ENCODE measurements around the gene CTNNA2. TPM values are rescaled to one million over a fixed set of nuclear protein-coding genes. Genes with fewer than 3 reads are reported as not detected.

The CTNNA2 gene
- total RNA-seq, 5 donors from 2014 or later (not counting 1 experiment from before 2014, with no cell fraction given) = not detected

GRCh38 chr2:80348078-80348477, 835.2 kb downstream of the CTNNA2 start:
- H3K27ac Mint-ChIP-seq = no peak overlapping the region
- H3K4me1 ChIP-seq (ENCODE audit: control insufficient read depth in 1 of 2, extremely low read depth in 1 of 2, insufficient read depth in 2 of 2, low read length in 2 of 2) = no peaks in the 10 kb centered on the region
- no peak for DNase-seq
- H3K36me3 Mint-ChIP-seq = no peaks in the 10 kb centered on the region
- no peaks in the 10 kb centered on the region for H3K4me1 Mint-ChIP-seq
- no peak for ATAC-seq (replicated peaks in 1 of 4)
- no peaks in the 10 kb centered on the region for H3K27me3 ChIP-seq (replicated peaks in 1 of 2; ENCODE audit: control insufficient read depth in 2 of 2, extremely low read depth in 1 of 2, insufficient read depth in 2 of 2, low read length in 1 of 2)
- H3K36me3 ChIP-seq (ENCODE audit: control insufficient read depth in 2 of 2, extremely low read depth in 1 of 2, insufficient read depth in 1 of 2, low read length in 1 of 2) = no peaks in the 10 kb centered on the region
- no peak overlapping the region for H3K4me3 Mint-ChIP-seq
- ChIA-PET POLR2A (no interaction called here), CTCF (interaction anchor here in 1 of 2 donors (0.5 kb wide), 1 partner anchor 885 kb away, joined by 13 read pairs; no protein-coding TSS in a partner anchor)
- H3K4me3 ChIP-seq (ENCODE audit: control insufficient read depth in 1 of 2, extremely low read depth in 1 of 2, low read length in 1 of 2) = no peak overlapping the region
- WGBS (ENCODE audit: insufficient coverage) = 80% methylated on average over 1 of the region's 1 CpG
- H3K27ac ChIP-seq (ENCODE audit: low read length) = no peak overlapping the region
- H3K9me3 ChIP-seq = no peaks in the 10 kb centered on the region
- peaks cover 6 to 19% (median 13%) of the 10 kb centered on the region in 3 donors for H3K9me3 Mint-ChIP-seq
- no peaks in the 10 kb centered on the region for H3K27me3 Mint-ChIP-seq

GRCh38 chr2:80348953-80349352, 836.1 kb downstream of the CTNNA2 start:
- Histone ChIP-seq H3K9me3 (no peaks in the 10 kb centered on the region), H3K36me3 (ENCODE audit: control insufficient read depth in 2 of 2, extremely low read depth in 1 of 2, insufficient read depth in 1 of 2, low read length in 1 of 2) (no peaks in the 10 kb centered on the region), H3K27ac (ENCODE audit: low read length) (no peak overlapping the region), H3K4me1 (ENCODE audit: control insufficient read depth in 1 of 2, extremely low read depth in 1 of 2, insufficient read depth in 2 of 2, low read length in 2 of 2) (no peaks in the 10 kb centered on the region), H3K27me3 (replicated peaks in 1 of 2; ENCODE audit: control insufficient read depth in 2 of 2, extremely low read depth in 1 of 2, insufficient read depth in 2 of 2, low read length in 1 of 2) (no peaks in the 10 kb centered on the region), H3K4me3 (ENCODE audit: control insufficient read depth in 1 of 2, extremely low read depth in 1 of 2, low read length in 1 of 2) (no peak overlapping the region)
- ChIA-PET POLR2A (no interaction called here), CTCF (interaction anchor here in 1 of 2 donors (0.5 kb wide), 1 partner anchor 497 kb away, joined by 3 read pairs; no protein-coding TSS in a partner anchor)
- Mint-ChIP-seq H3K36me3 (no peaks in the 10 kb centered on the region), H3K27ac (no peak overlapping the region), H3K27me3 (no peaks in the 10 kb centered on the region), H3K4me1 (no peaks in the 10 kb centered on the region), H3K9me3 (peaks cover 9 to 20% (median 13%) of the 10 kb centered on the region in 3 donors), H3K4me3 (no peak overlapping the region)
- ATAC-seq (replicated peaks in 1 of 4) (no peak), DNase-seq (no peak)

GRCh38 chr2:80351231-80351630, 838.4 kb downstream of the CTNNA2 start:
- no peak overlapping the region for H3K4me3 Mint-ChIP-seq
- POLR2A ChIA-PET = no interaction called here

GRCh38 chr2:80354858-80355257, 842.0 kb downstream of the CTNNA2 start:
- no peak overlapping the region for H3K27ac ChIP-seq (ENCODE audit: low read length)
- H3K36me3 ChIP-seq (ENCODE audit: control insufficient read depth in 2 of 2, extremely low read depth in 1 of 2, insufficient read depth in 1 of 2, low read length in 1 of 2) = no peaks in the 10 kb centered on the region
- no peaks in the 10 kb centered on the region for H3K4me1 ChIP-seq (ENCODE audit: control insufficient read depth in 1 of 2, extremely low read depth in 1 of 2, insufficient read depth in 2 of 2, low read length in 2 of 2)
- H3K27me3 Mint-ChIP-seq = no peaks in the 10 kb centered on the region
- DNase-seq (no peak), ATAC-seq (replicated peaks in 1 of 4) (no peak)
- WGBS (ENCODE audit: insufficient coverage) = no CpG with 5 or more reads among the region's 1 CpG
- CTCF ChIA-PET = no interaction called here
- no peaks in the 10 kb centered on the region for H3K36me3 Mint-ChIP-seq
- H3K27ac Mint-ChIP-seq = no peak overlapping the region
- POLR2A ChIA-PET = no interaction called here
- no peak overlapping the region for H3K4me3 ChIP-seq (ENCODE audit: control insufficient read depth in 1 of 2, extremely low read depth in 1 of 2, low read length in 1 of 2)
- no peaks in the 10 kb centered on the region for H3K4me1 Mint-ChIP-seq
- H3K4me3 Mint-ChIP-seq = no peak overlapping the region
- no peaks in the 10 kb centered on the region for H3K9me3 ChIP-seq
- no peaks in the 10 kb centered on the region for H3K27me3 ChIP-seq (replicated peaks in 1 of 2; ENCODE audit: control insufficient read depth in 2 of 2, extremely low read depth in 1 of 2, insufficient read depth in 2 of 2, low read length in 1 of 2)
- peaks cover 10 to 21% (median 11%) of the 10 kb centered on the region in 3 donors for H3K9me3 Mint-ChIP-seq

More at GRCh38 chr2:80351231-80351630, 838.4 kb downstream of the CTNNA2 start:
- no peaks in the 10 kb centered on the region for H3K27me3 ChIP-seq (replicated peaks in 1 of 2; ENCODE audit: control insufficient read depth in 2 of 2, extremely low read depth in 1 of 2, insufficient read depth in 2 of 2, low read length in 1 of 2)
- no peak overlapping the region for H3K4me3 ChIP-seq (ENCODE audit: control insufficient read depth in 1 of 2, extremely low read depth in 1 of 2, low read length in 1 of 2)
- no peak overlapping the region for H3K27ac ChIP-seq (ENCODE audit: low read length)
- H3K9me3 Mint-ChIP-seq = peaks cover 9 to 16% (median 10%) of the 10 kb centered on the region in 3 donors
- no peak for DNase-seq
- ATAC-seq (replicated peaks in 1 of 4) = no peak
- H3K9me3 ChIP-seq = no peaks in the 10 kb centered on the region
- no peaks in the 10 kb centered on the region for H3K4me1 ChIP-seq (ENCODE audit: control insufficient read depth in 1 of 2, extremely low read depth in 1 of 2, insufficient read depth in 2 of 2, low read length in 2 of 2)
- H3K27me3 Mint-ChIP-seq = no peaks in the 10 kb centered on the region
- H3K27ac Mint-ChIP-seq = no peak overlapping the region
- H3K4me1 Mint-ChIP-seq = no peaks in the 10 kb centered on the region
- H3K36me3 ChIP-seq (ENCODE audit: control insufficient read depth in 2 of 2, extremely low read depth in 1 of 2, insufficient read depth in 1 of 2, low read length in 1 of 2) = no peaks in the 10 kb centered on the region
- CTCF ChIA-PET = no interaction called here
- no peaks in the 10 kb centered on the region for H3K36me3 Mint-ChIP-seq
- no CpG with 5 or more reads among the region's 3 CpGs for WGBS (ENCODE audit: insufficient coverage)

- no peaks in the 10 kb centered on the region for H3K9me3 ChIP-seq
- H3K36me3 ChIP-seq (ENCODE audit: control insufficient read depth in 2 of 2, extremely low read depth in 1 of 2, insufficient read depth in 1 of 2, low read length in 1 of 2) = no peaks in the 10 kb centered on the region
- no peaks in the 10 kb centered on the region for H3K27me3 Mint-ChIP-seq
- no peaks in the 10 kb centered on the region for H3K4me1 Mint-ChIP-seq
- no peak overlapping the region for H3K27ac Mint-ChIP-seq
- no peaks in the 10 kb centered on the region for H3K36me3 Mint-ChIP-seq
- no peaks in the 10 kb centered on the region for H3K4me1 ChIP-seq (ENCODE audit: control insufficient read depth in 1 of 2, extremely low read depth in 1 of 2, insufficient read depth in 2 of 2, low read length in 2 of 2)
- CTCF ChIA-PET = no interaction called here
- no peak for ATAC-seq (replicated peaks in 1 of 4)
- H3K27ac ChIP-seq (ENCODE audit: low read length) = no peak overlapping the region
- DNase-seq = no peak
- H3K4me3 ChIP-seq (ENCODE audit: control insufficient read depth in 1 of 2, extremely low read depth in 1 of 2, low read length in 1 of 2) = no peak overlapping the region
- peaks cover 2 to 13% (median 6%) of the 10 kb centered on the region in 3 donors for H3K9me3 Mint-ChIP-seq
- no peak overlapping the region for H3K4me3 Mint-ChIP-seq
- POLR2A ChIA-PET = no interaction called here
- no peaks in the 10 kb centered on the region for H3K27me3 ChIP-seq (replicated peaks in 1 of 2; ENCODE audit: control insufficient read depth in 2 of 2, extremely low read depth in 1 of 2, insufficient read depth in 2 of 2, low read length in 1 of 2)
Measured at GRCh38 chr2:80361904-80362303, 849.1 kb downstream of the CTNNA2 start.

GRCh38 chr2:80363330-80363729, 850.5 kb downstream of the CTNNA2 start:
- DNase-seq (no peak), ATAC-seq (replicated peaks in 1 of 4) (no peak)
- H3K9me3 ChIP-seq = no peaks in the 10 kb centered on the region
- POLR2A ChIA-PET = no interaction called here
- Mint-ChIP-seq H3K27me3 (no peaks in the 10 kb centered on the region), H3K27ac (no peak overlapping the region), H3K9me3 (peaks cover 2 to 11% (median 3%) of the 10 kb centered on the region in 3 donors), H3K4me3 (no peak overlapping the region), H3K36me3 (no peaks in the 10 kb centered on the region), H3K4me1 (no peaks in the 10 kb centered on the region)
- H3K4me1 ChIP-seq (ENCODE audit: control insufficient read depth in 1 of 2, extremely low read depth in 1 of 2, insufficient read depth in 2 of 2, low read length in 2 of 2) = no peaks in the 10 kb centered on the region
- WGBS (ENCODE audit: insufficient coverage) = 100% methylated on average over 1 of the region's 5 CpGs
- no peak overlapping the region for H3K4me3 ChIP-seq (ENCODE audit: control insufficient read depth in 1 of 2, extremely low read depth in 1 of 2, low read length in 1 of 2)
- no peaks in the 10 kb centered on the region for H3K36me3 ChIP-seq (ENCODE audit: control insufficient read depth in 2 of 2, extremely low read depth in 1 of 2, insufficient read depth in 1 of 2, low read length in 1 of 2)
- no peak overlapping the region for H3K27ac ChIP-seq (ENCODE audit: low read length)
- no peaks in the 10 kb centered on the region for H3K27me3 ChIP-seq (replicated peaks in 1 of 2; ENCODE audit: control insufficient read depth in 2 of 2, extremely low read depth in 1 of 2, insufficient read depth in 2 of 2, low read length in 1 of 2)
- CTCF ChIA-PET = interaction anchor here in 1 of 2 donors (0.6 kb wide), 1 partner anchor 23 kb away, joined by 9 read pairs; no protein-coding TSS in a partner anchor

GRCh38 chr2:80363791-80364349, 851.0 kb downstream of the CTNNA2 start:
- ChIA-PET CTCF (no interaction called here), POLR2A (no interaction called here)
- ATAC-seq (replicated peaks in 1 of 4) = no peak
- H3K27ac Mint-ChIP-seq = no peak overlapping the region
- Histone ChIP-seq H3K27me3 (replicated peaks in 1 of 2; ENCODE audit: control insufficient read depth in 2 of 2, extremely low read depth in 1 of 2, insufficient read depth in 2 of 2, low read length in 1 of 2) (no peaks in the 10 kb centered on the region), H3K27ac (ENCODE audit: low read length) (no peak overlapping the region), H3K4me3 (ENCODE audit: control insufficient read depth in 1 of 2, extremely low read depth in 1 of 2, low read length in 1 of 2) (no peak overlapping the region), H3K36me3 (ENCODE audit: control insufficient read depth in 2 of 2, extremely low read depth in 1 of 2, insufficient read depth in 1 of 2, low read length in 1 of 2) (no peaks in the 10 kb centered on the region), H3K4me1 (ENCODE audit: control insufficient read depth in 1 of 2, extremely low read depth in 1 of 2, insufficient read depth in 2 of 2, low read length in 2 of 2) (no peaks in the 10 kb centered on the region), H3K9me3 (no peaks in the 10 kb centered on the region)
- no peak for DNase-seq
- no peaks in the 10 kb centered on the region for H3K4me1 Mint-ChIP-seq
- H3K27me3 Mint-ChIP-seq = no peaks in the 10 kb centered on the region
- 11% methylated on average over 2 of the region's 7 CpGs for WGBS (ENCODE audit: insufficient coverage)
- H3K4me3 Mint-ChIP-seq = no peak overlapping the region
- H3K36me3 Mint-ChIP-seq = no peaks in the 10 kb centered on the region
- peaks cover 2 to 11% (median 3%) of the 10 kb centered on the region in 3 donors for H3K9me3 Mint-ChIP-seq
